Loucy (cell line): Measurements from ENCODE around the gene KRT31.

Source experiments
- CTCF ChIP-seq: fragments of 200-600 bp; sonication (generic); conservative IDR thresholded peaks from 2 replicates; pipeline ENCODE4 v1.5.1; 2014; ENCODE audit warnings: mild to moderate bottlenecking, antibody characterized with exemption, low read length
- EZH2phosphoT487 ChIP-seq: fragments of 200-600 bp; IDR thresholded peaks from 2 replicates; pipeline ENCODE4 v1.6.1; 2018; ENCODE audit warnings: antibody characterized with exemption, mild to moderate bottlenecking, moderate library complexity, borderline replicate concordance

DNA sequence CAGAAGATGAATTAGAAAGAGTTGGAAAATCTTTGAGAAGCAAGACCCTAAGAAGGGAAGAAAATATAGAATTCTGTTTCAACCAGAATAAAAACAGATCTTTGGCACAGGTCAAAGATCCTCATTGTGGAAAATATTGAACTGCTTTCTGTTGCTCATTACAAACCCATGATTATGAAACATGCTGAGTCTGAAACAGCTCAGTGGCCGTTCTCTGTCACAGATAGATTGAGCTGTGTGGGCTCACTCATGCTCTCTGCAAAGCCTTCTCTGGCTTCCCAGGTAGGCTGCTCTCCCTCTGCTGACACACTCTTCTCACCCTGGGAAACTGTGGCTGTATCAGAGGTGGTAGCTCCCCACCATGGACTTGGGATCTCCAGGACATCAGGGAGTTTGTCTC, 46.8 kb upstream of the KRT31 start:
- TF ChIP-seq EZH2phosphoT487 = no peak
- TF ChIP-seq CTCF = no peak
